ENCODE measurements around the gene ZNF804A. TPM values are rescaled to one million over a fixed set of nuclear protein-coding genes. Genes with fewer than 3 reads are reported as not detected.

The ZNF804A gene
- total and polyA plus RNA-seq, 2 of the 4 experiments (the other 2 are of a cell fraction): 2.2 to 2.7 TPM

- H3K4ac ChIP-seq (ENCODE audit: low read depth, low read length): peak overlapping the region; percentile 63
- H3K56ac ChIP-seq (ENCODE audit: extremely low read depth, insufficient read depth, low read length): no peak overlapping the region
- no peak overlapping the region for H4K91ac ChIP-seq (ENCODE audit: insufficient read depth, low read depth, low read length)
- no TSS peak for BruUV-seq (replicated peaks)
- dilution Hi-C loops (cut with HindIII; ENCODE audit: low sequenced_read_pairs, unreplicated experiment) (no loop called here), in situ Hi-C loops (cut with MboI; ENCODE audit: low sequenced_read_pairs) (no loop called here), intact Hi-C loops (cut with micrococcal nuclease) (loop anchor here (10.0 kb wide), 1 partner anchor 1135 kb away; the partner anchor contains the start of gene FSIP2)
- peak overlapping the region; percentile 38; the same call in 1 of the 2 replicates for H3K9ac ChIP-seq (ENCODE audit: low read depth, low read length)
- 0 out of 4 replicates have a peak overlapping the region, but pooled peaks of 1 of the 2 experiments have one; percentile 44 for H4K8ac ChIP-seq (ENCODE audit: low read depth in 2 of 2, low read length in 2 of 2)
- WGBS, 2 experiments (ENCODE audit: extremely low coverage in 2 of 2, insufficient read length in 1 of 2): no CpG with 5 or more reads among the region's 2 CpGs
- H3K27me3 ChIP-seq (ENCODE audit: control insufficient read depth, insufficient read depth, low read length): no peaks in the 10 kb centered on the region
- H3K4me1 ChIP-seq (ENCODE audit: control insufficient read depth, insufficient read depth, low read length): no peaks in the 10 kb centered on the region; the same call in 1 of the 2 replicates
- H2BK5ac ChIP-seq (ENCODE audit: low read depth, low read length, poor library complexity, severe bottlenecking): peak overlapping the region; percentile 98
- H3K4me2 ChIP-seq (ENCODE audit: low read depth, low read length): peak overlapping the region; percentile 94
- peak overlapping the region; percentile 87; the same call in 1 of the 2 replicates for H3K18ac ChIP-seq (ENCODE audit: low read depth, low read length)
- H3K36me3 ChIP-seq (ENCODE audit: control insufficient read depth, insufficient read depth, low read length): no peaks in the 10 kb centered on the region
- H3K4me3 ChIP-seq (ENCODE audit: insufficient read depth, low read depth, low read length): peak overlapping the region; percentile 82
- no peak overlapping the region for H4K5ac ChIP-seq (ENCODE audit: low read depth, low read length)
- H3K14ac ChIP-seq (replicated peaks; ENCODE audit: low read depth, low read length): peak overlapping the region; percentile 64; the same call in 1 of the 2 replicates
- POLR2A ChIA-PET (ENCODE audit: unreplicated experiment): no interaction called here
- CTCF ChIA-PET: interaction anchor here (0.9 kb wide), 1 partner anchor 12 kb away, joined by 3 read pairs; no protein-coding TSS in a partner anchor
- ATAC-seq (ENCODE audit: low read depth): no peak
- no peak overlapping the region for H2BK20ac ChIP-seq (ENCODE audit: low read depth, low read length)
- no peak overlapping the region for H2AFZ ChIP-seq (replicated peaks; ENCODE audit: low read length, poor library complexity)
- peak; percentile 20 for DNase-seq
- no peak overlapping the region for H3K27ac ChIP-seq (ENCODE audit: insufficient read depth, low read length)
- H3K9me1 ChIP-seq (ENCODE audit: insufficient read depth, low read length): no peaks in the 10 kb centered on the region
- H2AK5ac ChIP-seq (ENCODE audit: low read depth, low read length): no peak overlapping the region
- H3K23ac ChIP-seq (ENCODE audit: low read depth, low read length): peak overlapping the region; percentile 62
- H2BK15ac ChIP-seq (ENCODE audit: low read depth, low read length): no peak overlapping the region
- TF ChIP-seq FOS (IDR thresholded peaks at IDR 0.05; ENCODE audit: low read depth, low read length) (no peak), SMC3 (IDR thresholded peaks at IDR 0.05; ENCODE audit: low read depth, low read length) (no peak)
- no peak overlapping the region for H2AK9ac ChIP-seq (replicated peaks; ENCODE audit: low read depth, low read length, poor library complexity)
- H2BK120ac ChIP-seq (ENCODE audit: low read depth, low read length): no peak overlapping the region
- no peaks in the 10 kb centered on the region for H3K9me3 ChIP-seq (ENCODE audit: control insufficient read depth, insufficient read depth, low read length)
- no peaks in the 10 kb centered on the region for H4K20me1 ChIP-seq (ENCODE audit: insufficient read depth, low read length)
- peaks cover 3 to 8% of the 10 kb centered on the region in 2 experiments; a peak in 2 of 4 replicates for H3K79me1 ChIP-seq (ENCODE audit: low read depth in 1 of 2, low read length in 2 of 2)
These were observed 1.5 kb downstream of the ZNF804A start for GRCh38 chr2:184599872-184600222.
